NT2/D1 (cell line): ENCODE results near the gene DCANP1.

Experiments used
- DNase-seq: peaks from one replicate; pipeline ENCODE4 v3.0.0-alpha.2; 2011; ENCODE audit warnings: low read depth, low spot score
- H3K27me3 ChIP-seq: 2 replicates; pipeline ENCODE4 v1.6.0; 2011; ENCODE audit warnings: mild to moderate bottlenecking; ENCODE audit not compliant: insufficient read length, insufficient read depth
- H3K36me3 ChIP-seq: 2 replicates; pipeline ENCODE4 v1.6.1; 2011; ENCODE audit warnings: mild to moderate bottlenecking, low read length, mixed read lengths; ENCODE audit not compliant: insufficient read depth, insufficient read length
- H3K4me1 ChIP-seq: 2 replicates; pipeline ENCODE4 v1.5.1; 2011; ENCODE audit not compliant: insufficient read depth, insufficient read length
- H3K4me3 ChIP-seq: 2 replicates; pipeline ENCODE4 v1.5.1; 2011; ENCODE audit warnings: low read depth; ENCODE audit not compliant: insufficient read length
- H3K9ac ChIP-seq: 2 replicates; pipeline ENCODE4 v1.6.0; 2011; ENCODE audit warnings: low read depth; ENCODE audit not compliant: insufficient read length
- H3K9me3 ChIP-seq: 2 replicates; pipeline ENCODE4 v1.5.1; 2011; ENCODE audit warnings: mild to moderate bottlenecking, low read length; ENCODE audit not compliant: insufficient read depth
- SUZ12 ChIP-seq: IDR thresholded peaks from 2 replicates; pipeline ENCODE4 v1.6.1; 2011; ENCODE audit not compliant: insufficient read length, insufficient read depth; ENCODE audit errors: extremely low read depth
- YY1 ChIP-seq: IDR thresholded peaks from 2 replicates; pipeline ENCODE4 v1.6.1; 2011; ENCODE audit not compliant: insufficient read length, insufficient read depth
- ZNF274 ChIP-seq: IDR thresholded peaks from 2 replicates; pipeline ENCODE4 v1.6.1; 2011; ENCODE audit warnings: mild to moderate bottlenecking, low read depth, low read length

Gene DCANP1

GRCh38 chr5:135443161-135443960 lies 3.8 kb downstream of the DCANP1 start:
- Histone ChIP-seq H3K36me3 (no peaks in the 10 kb centered on the region), H3K9ac (no peak overlapping the region), H3K4me1 (peaks cover 3% of the 10 kb centered on the region), H3K4me3 (no peak overlapping the region), H3K27me3 (peaks cover 5% of the 10 kb centered on the region), H3K9me3 (no peaks in the 10 kb centered on the region)
- no peak for TF ChIP-seq YY1
- no peak for TF ChIP-seq SUZ12
- TF ChIP-seq ZNF274: no peak
- DNase-seq: no peak

- TF ChIP-seq SUZ12: no peak
- TF ChIP-seq YY1: no peak
- TF ChIP-seq ZNF274: no peak
- peaks cover 5% of the 10 kb centered on the region for H3K27me3 ChIP-seq
Measured at GRCh38 chr5:135442431-135443160, 4.6 kb downstream of the DCANP1 start.

DNA sequence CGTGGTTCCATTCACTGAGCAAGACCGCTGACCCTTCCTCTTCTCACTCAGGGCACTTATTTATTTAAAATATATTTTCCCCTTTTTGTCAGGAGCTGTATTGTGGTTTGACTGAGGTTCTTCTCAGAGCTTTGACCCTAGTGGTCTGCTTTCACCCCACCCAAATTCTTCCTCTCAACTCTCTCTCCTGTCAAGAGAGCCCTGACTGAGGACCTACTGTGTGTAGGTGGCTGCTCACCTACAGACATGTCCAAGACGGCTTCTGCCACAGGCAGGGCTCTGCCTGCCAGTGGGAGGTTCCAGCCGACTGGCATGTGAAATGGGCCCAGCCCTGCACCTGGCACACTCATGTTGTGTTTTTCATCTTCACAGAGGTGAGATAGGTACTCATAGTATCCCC lies 5.2 kb downstream of the DCANP1 start:
- Histone ChIP-seq H3K4me1 (peaks cover 3% of the 10 kb centered on the region), H3K4me3 (no peak overlapping the region), H3K36me3 (no peaks in the 10 kb centered on the region), H3K27me3 (peaks cover 2% of the 10 kb centered on the region), H3K9ac (no peak overlapping the region), H3K9me3 (no peaks in the 10 kb centered on the region)
- no peak for DNase-seq
- no peak for TF ChIP-seq ZNF274
- TF ChIP-seq YY1: no peak
- TF ChIP-seq SUZ12: no peak

More at GRCh38 chr5:135442431-135443160, 4.6 kb downstream of the DCANP1 start:
- Histone ChIP-seq H3K9me3 (no peaks in the 10 kb centered on the region), H3K36me3 (no peaks in the 10 kb centered on the region), H3K4me3 (no peak overlapping the region), H3K9ac (no peak overlapping the region), H3K4me1 (peaks cover 3% of the 10 kb centered on the region)
- no peak for DNase-seq

- H3K36me3 ChIP-seq: no peaks in the 10 kb centered on the region
- peaks cover 5% of the 10 kb centered on the region for H3K4me1 ChIP-seq
- no peak for TF ChIP-seq YY1
- no peak for TF ChIP-seq ZNF274
- TF ChIP-seq SUZ12: no peak
- H3K4me3 ChIP-seq: no peak overlapping the region
- H3K9ac ChIP-seq: no peak overlapping the region
- H3K9me3 ChIP-seq: no peaks in the 10 kb centered on the region
- DNase-seq: no peak
- H3K27me3 ChIP-seq: no peaks in the 10 kb centered on the region
Measured at GRCh38 chr5:135441350-135441831, 5.8 kb downstream of the DCANP1 start.

DNA sequence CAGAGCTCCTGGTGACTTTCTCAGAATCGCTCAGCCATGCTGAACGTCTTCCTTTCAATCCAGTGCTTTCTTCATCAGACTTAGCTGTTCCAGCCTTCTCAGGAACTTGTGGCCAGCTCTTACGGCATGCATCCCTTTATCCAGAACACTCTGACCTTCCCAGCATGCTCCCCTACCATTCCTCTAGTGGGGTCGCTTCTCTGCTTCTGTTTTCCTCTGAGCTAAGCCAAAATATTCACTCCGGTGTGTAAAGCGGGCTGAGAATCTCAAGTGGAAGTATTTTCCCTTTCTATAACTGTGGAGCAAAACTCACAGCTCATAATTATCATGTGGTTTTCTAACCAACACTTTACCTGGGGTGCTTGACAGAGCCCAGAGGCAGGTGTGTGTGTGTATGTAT lies 6.2 kb downstream of the DCANP1 start:
- Histone ChIP-seq H3K9ac (no peak overlapping the region), H3K4me3 (no peak overlapping the region), H3K36me3 (no peaks in the 10 kb centered on the region), H3K9me3 (no peaks in the 10 kb centered on the region), H3K4me1 (peaks cover 5% of the 10 kb centered on the region), H3K27me3 (no peaks in the 10 kb centered on the region)
- TF ChIP-seq SUZ12 (no peak), ZNF274 (no peak), YY1 (no peak)
- no peak for DNase-seq

DNA sequence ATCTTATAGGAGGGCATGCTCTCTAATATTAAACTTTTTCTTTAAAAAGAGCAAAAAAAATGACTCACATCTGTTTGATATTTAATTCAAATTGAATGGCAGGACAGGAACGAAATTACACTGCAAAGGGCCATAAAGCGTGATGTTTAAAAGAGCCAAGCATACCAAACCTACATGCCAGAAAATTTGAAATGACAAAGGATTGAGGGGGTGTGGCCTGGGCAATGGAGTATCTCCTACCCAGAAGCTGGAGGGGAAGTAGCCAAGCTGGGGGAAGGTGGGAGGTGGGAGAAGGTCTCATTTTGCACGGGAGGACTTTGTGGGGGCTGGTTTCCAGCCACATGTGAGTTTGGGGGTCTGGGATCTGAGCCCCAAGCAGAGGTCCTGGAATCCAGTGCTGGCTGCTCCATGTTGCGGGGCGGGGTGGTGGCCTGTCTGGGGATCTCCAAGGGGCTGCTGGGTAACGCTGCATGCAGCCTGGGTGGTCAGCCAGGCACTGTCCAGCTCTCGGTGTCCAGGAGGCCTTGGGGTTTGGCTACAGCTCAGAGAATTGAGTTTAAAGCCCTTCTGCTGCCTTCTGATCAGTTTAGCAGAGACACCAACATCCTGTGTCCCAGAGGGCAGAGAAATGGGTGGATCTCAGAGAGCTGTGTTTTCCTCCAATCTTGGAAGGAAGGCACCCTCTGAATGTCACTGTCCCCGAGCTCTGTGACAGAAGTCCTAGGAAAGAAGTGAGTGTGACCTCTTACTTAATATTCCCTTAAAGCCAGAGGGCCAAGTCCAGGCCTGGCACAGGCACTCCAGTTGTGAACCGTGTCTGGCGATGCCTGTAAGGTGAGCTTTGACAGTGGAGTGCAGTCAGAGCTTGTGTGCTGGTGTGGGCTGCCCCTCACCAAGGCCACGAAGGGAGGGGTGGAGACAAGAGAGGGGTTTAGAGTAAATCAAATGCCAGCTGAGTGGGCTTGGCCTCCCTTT lies 7.6 kb downstream of the DCANP1 start:
- Histone ChIP-seq H3K36me3 (no peaks in the 10 kb centered on the region), H3K9me3 (no peaks in the 10 kb centered on the region), H3K9ac (no peak overlapping the region), H3K4me3 (no peak overlapping the region), H3K27me3 (no peaks in the 10 kb centered on the region), H3K4me1 (peaks cover 9% of the 10 kb centered on the region)
- TF ChIP-seq ZNF274 (no peak), SUZ12 (no peak), YY1 (no peak)
- no peak for DNase-seq
